ENCODE results near the gene SNX7.

Gene SNX7

GRCh38 chr1:98661544-98662355, at the start of gene SNX7:
SNX7 (plus strand) TSS chr1:98661721; CDS start chr1:98661732, 11 bp downstream.
- no peak for DNase-seq (ENCODE audit: low read depth)

DNA sequence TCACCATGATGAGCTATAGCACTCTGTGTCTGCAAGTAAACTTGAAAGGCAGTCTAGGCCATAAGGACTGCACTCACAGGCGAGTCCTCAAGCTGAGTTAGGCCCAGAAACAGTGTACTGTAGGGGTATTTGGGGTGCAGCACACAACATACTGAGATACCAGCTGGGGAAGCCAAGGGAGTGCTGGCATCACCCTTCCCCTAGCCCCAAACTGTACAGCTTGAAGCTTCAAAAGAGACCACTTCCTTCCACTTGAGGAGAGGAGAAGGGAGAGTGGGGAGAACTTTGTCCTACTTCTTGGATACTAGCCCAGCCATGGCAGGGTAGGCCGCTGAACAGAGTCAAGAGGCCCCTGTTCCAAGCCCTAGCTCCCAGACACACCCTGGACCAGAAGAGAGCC, 24.2 kb upstream of the SNX7 start:
- no peak for DNase-seq (ENCODE audit: low read depth)

- no peak for DNase-seq (ENCODE audit: low read depth)
Measured at GRCh38 chr1:98638185-98638584, 23.3 kb upstream of the SNX7 start.

GRCh38 chr1:98644510-98644909, 17.0 kb upstream of the SNX7 start:
- DNase-seq (ENCODE audit: low read depth), result no peak

DNA sequence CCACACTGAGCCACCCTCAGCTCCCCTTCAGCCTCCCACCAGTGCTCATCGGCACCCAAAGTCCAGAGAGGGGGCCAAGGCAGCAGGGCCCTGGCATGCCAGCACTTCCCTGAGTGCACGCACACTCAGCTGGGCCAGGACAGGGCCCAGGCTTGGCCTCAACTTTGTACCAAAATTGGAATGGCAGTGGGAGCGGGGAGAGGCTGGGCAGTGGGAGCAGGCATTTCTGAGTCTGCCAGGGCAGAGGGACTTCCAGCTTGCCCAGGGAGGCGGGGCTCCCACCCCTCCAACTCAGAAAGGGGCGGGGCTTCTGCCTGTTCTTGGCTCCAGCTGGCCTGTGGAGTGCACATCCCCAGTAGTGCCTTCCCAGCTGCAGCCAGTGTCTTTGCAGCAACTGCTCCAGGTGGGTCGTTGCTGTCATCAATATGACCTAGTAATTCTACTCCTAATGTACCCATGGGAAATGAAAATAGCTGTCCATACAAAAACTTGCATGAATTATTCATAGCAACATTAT, 10.3 kb upstream of the SNX7 start:
- no peak for DNase-seq (ENCODE audit: low read depth)

DNA sequence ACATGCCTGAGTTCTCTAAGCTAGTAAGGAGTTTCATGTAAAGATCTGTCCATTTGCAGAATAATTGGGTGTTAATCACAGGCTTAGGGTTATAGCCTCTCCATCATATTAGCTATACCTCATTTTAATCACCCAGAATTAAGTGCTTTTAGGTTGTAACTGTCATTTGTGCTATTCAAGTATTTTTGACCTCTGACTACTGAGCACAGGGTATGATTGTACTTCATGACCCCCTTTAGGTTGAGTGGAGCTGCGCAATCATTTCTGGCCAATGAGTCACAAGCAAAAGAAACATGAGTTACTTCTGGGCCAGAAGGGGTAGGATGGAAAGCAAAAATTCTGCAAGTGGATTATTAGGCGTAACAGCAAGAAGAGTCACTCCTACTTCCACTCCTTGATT, 8.4 kb upstream of the SNX7 start:
- no peak for DNase-seq (ENCODE audit: low read depth)

DNA sequence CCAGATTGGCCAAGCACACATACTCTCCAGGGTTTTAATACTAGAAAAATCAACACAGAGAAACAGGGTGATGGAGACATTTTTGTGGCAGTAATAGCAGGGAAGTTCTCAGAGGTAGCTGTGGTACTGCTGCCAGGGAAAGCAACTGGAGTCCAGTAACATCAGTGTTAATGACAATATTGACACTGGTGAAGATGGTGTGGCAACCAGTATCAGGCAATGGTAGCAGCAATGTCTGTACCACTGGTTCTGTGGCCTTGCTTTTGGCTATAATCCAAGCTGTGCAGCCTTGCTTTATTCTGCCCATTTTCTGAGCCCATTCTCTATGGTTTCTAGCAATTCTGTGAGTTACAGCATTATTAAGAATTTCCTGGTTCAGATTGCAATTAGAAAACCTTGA, 1.6 kb upstream of the SNX7 start:
- no peak for DNase-seq (ENCODE audit: low read depth)

GRCh38 chr1:98660940-98661543, 479 bp upstream of the SNX7 start:
- no peak for DNase-seq (ENCODE audit: low read depth)

GRCh38 chr1:98662356-98662670, 792 bp downstream of the SNX7 start:
- DNase-seq (ENCODE audit: low read depth), result no peak

DNA sequence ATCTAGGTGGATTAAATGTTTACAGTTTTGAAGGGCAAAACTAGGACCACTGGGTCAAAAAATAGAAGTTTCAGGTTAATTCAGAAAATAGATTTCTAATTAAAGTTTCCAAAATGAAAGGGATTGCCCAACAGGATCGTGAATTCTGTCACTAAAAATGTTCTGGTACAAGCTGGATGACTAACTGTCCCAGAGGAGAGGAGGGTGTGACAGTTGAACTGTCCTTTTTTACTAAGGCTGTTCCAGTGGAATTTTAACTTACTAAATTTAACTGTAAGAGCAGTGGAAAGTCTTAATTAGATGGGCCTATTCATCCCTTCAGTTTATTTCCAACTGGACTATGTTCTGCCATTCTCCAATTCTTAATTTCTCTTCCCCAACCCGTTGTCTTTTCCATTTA, 7.2 kb downstream of the SNX7 start:
- no peak for DNase-seq (ENCODE audit: low read depth)

DNA sequence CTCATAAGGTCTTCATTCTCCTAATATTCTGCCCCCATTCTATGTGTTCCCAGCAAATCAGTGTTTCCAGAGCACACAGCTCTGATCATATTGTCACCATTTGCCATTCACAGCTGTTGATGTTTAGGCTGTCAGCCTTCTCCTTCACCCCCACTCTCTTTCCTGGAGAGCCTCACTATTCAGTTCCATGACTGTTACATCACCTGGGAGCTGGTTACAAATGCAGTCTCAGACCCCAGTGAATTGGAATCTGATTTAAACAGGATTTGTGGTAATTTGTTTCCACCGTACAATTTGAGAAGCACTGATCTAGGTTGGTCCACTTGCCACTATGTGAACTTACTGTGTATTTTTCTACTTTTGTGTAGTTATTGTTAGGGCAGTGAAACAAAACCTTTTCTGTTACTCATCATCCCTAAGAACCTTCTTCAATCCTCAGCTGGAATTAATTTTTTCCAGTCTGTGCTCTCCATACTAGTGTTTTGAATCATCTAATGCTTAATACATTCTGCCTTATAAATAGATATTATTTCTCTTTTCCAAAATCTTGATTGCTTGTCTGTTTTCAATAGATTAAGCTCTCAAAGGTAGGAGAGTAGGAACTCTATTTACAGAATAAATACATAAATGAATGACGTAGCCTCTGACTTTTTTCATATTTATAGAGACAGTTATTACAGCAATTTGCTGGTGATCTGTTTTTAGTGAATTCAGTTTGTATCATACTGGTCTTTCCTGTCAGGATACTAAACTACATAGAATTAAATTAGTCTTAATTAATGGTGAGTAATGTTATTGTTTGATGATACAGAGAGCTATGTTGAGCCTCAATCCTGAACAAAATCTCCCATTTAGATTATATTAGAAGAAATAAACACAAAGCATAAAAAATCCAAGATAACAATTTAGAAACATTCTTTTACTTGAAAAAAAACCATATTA, 8.1 kb downstream of the SNX7 start:
- DNase-seq (ENCODE audit: low read depth), result no peak

DNA sequence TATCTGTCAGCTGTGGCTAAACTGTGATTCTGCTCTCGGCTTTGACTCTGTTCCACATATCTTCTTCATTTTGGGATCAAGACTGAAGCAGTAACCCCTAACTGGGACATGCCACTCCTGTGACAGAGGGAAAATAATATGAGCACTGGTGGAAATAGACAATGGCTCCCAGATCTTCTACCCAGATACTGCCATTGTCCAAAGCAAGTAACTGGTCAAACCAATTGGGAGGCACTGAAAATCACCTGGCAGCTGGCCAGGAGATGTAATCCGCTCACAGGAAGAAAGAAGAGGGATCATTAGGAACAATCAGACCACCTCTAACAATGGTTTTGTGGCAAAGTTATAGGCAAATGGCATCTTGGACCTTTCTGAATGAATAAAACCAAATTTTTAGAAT, 10.7 kb downstream of the SNX7 start:
- DNase-seq (ENCODE audit: low read depth), result no peak

- DNase-seq (ENCODE audit: low read depth), result no peak
Measured at GRCh38 chr1:98674075-98674781, 12.7 kb downstream of the SNX7 start.

DNA sequence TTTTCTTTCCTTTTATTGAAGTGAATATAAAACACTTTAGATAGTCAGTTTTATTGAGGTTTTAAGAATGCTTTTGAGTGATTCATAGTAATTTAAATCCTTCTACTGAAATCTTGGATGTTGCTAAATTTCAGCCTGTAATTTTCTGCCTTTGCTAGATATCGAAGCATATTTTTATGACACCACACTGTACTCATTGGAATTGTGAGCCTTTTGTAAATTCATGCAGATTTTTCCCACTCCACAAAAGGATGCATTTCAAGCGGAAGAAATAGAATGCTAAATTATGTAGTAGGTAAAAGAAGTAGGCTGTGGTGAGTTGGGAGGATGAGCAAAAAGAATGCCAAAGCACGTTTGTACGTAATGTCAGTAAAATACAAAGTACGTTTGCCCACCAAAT, 13.8 kb downstream of the SNX7 start:
- no peak for DNase-seq (ENCODE audit: low read depth)

GRCh38 chr1:98677288-98677687, 15.8 kb downstream of the SNX7 start:
- DNase-seq (ENCODE audit: low read depth), result no peak

DNA sequence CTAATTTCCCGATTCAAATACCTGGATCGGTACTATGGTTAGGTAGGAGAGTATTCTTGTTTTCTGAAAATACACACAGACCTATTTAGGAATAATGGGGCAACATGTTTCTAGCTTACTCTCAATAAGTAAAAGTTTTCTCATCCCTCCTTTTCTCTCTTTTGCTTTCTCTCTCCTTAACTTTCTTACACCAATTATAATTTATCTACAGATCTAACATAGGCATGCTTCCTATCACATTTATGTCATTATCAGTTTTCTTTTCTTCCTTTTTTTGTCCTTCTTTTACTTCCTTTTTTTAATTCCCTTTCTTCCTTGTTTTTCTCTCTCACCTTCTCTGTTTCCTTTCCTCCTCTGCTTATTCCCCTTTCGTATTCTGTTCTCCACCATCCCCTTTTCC, 20.3 kb downstream of the SNX7 start:
- DNase-seq (ENCODE audit: low read depth), result no peak

DNA sequence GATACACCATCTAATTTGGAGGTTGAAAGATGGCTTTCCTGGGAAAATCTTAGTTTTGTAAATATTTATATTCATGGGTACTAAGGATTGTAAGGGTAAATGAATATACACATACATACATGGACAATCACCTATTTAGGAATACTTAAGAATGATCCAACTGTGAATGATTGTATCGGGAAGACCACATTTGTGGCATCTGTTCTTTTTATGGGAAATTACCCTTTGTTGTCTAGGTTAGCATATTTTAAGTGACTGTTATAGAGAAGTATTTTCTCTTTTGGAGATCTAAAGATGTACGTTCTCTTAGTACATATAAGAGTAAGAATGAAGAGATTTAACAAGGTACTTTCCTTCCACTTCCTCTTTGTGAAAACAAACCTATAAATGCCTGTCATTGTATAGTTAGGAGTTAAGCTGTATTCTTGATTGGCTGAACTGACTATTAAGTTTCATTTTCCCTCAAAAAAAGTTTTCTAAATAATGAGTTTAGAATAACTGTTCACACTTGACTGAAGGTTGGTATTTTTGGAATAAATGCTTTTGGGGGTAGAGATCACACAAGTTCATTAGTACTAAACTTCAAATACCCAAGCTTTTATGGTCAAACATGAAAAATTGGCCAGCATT, 26.7 kb downstream of the SNX7 start:
- no peak for DNase-seq (ENCODE audit: low read depth)

DNA sequence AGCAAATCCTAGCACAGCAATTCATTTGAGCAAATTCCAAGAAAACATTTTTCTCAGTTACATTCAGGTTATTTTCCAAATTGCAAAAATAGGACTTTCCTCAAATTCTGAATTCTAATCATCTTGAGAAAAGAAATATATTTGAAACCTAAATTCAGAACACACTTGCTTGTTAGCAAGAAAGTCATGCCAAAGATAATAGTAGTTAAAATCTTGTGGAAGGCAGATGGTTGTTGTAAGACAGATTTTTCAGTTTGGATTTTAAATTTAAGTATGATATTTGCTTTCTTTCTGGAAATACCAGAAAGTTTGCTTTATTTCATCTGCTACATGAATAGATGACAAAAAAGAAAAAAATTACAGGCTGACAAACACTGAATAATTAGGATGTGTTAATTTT, 29.1 kb downstream of the SNX7 start:
- DNase-seq (ENCODE audit: low read depth), result no peak

- no peak for DNase-seq (ENCODE audit: low read depth)
Measured at GRCh38 chr1:98692482-98692881, 31.0 kb downstream of the SNX7 start.

- no peak for DNase-seq (ENCODE audit: low read depth)
Measured at GRCh38 chr1:98693385-98693784, 31.9 kb downstream of the SNX7 start.

- no peak for DNase-seq (ENCODE audit: low read depth)
Measured at GRCh38 chr1:98696077-98696476, 34.6 kb downstream of the SNX7 start.

- no peak for DNase-seq (ENCODE audit: low read depth)
Measured at GRCh38 chr1:98697781-98698180, 36.3 kb downstream of the SNX7 start.
